GM18499 (cell line): ENCODE measurements around the gene RPA1.
"Not testable (repeated sequence)": the region's sequence is repeated elsewhere in the genome, so short reads cannot be mapped to it uniquely, and the experiment has no call there.

ENCODE experiments used
- ATAC-seq: cut with Tn5 transposase; IDR thresholded peaks from one replicate; pipeline ENCODE4 v1.9.1; 2021; ENCODE audit warnings: moderate number of reproducible peaks; ENCODE audit not compliant: insufficient read depth, unreplicated experiment

Gene RPA1

GRCh38 chr17:1872976-1873375 lies 43.2 kb downstream of the RPA1 start:
- no peak for ATAC-seq

DNA sequence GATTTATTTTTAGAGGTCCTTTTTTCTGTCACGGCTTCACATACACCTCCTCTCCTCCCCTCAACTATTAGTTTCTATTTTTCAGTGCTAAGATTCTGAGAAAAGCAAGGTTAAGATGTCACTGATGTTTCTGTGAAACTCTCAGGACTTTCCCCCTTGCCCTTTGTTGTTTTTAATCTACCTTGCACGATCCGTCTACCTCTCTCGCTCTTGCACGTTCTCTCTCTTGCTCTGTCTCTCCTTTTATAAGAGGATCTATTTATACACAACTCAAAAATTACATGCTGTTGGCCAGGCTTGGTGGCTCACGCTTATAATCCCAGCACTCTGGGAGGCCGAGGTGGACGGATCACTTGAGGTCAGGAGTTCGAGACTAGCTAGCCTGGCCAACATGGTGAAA lies 43.6 kb downstream of the RPA1 start:
- ATAC-seq, result no peak

- no peak for ATAC-seq
Observed at GRCh38 chr17:1875597-1875996, 45.8 kb downstream of the RPA1 start.

DNA sequence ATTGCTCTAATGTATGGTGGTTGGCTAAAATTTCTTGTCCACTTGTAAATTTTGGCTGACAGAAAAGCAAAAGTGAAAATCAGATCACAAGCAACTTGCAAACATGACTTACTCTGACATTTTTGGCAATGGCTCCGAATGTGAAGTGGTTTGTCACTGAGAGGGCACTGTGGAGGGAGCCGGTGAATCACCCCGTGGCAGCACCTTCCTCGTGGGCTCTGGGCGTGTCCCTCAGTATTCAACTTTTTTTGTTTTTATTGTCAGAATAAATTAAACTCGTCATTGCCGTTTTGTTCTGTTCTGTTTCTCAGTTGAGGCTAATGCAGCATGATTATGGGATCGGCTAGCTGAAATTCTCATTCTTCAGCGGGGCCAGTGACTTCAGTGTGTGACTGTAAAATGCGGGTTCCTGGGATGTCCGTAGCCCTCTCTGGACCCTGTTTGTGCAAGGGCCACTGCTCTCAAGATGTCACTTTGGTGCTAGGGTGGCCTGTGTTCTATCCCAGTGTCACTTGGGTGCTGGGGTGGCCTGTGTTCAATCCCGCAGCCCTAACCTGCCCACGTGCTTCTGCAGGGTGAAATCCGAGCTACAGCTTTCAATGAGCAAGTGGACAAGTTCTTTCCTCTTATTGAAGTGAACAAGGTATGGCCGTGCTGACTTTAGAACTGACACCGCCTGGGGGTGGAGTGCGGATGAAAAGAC lies 48.8 kb downstream of the RPA1 start:
- no peak for ATAC-seq

DNA sequence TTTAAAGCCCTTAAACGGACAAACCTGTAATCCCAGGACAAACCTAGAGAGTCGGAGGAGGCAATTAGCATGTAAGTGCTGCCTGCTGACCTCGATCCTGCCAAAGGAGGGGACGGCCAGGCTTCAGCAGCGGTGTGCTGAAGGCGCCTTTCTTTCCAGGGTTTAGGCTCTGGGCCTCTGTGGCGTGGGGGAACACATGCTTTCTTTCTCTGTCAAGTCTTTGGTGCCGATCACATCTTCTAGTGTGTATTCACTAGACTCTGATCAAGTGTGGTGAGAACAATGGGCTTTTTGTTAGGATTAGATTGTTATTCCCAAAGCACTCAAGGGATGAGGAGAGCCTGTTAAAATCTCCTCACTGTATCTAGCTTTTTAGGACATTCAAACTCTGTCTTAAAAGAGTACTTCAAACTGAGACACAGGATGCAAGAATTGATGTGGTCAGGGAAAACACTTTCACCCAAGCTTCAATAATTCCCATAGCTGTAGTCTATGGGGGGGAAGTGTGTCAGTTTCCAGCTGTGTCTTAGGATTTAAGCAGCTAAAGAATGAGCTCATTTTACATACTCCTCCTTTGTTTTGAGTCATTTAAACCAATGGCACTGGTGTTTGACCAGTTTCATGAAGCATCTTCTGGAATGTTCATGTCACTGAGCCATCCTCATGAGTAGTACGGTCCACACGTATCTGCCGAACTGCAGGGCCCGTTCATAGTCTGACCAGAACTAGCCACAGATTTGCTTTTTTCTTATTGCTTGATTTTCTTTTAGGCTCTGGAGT lies 51.2 kb downstream of the RPA1 start:
- ATAC-seq, result no peak

DNA sequence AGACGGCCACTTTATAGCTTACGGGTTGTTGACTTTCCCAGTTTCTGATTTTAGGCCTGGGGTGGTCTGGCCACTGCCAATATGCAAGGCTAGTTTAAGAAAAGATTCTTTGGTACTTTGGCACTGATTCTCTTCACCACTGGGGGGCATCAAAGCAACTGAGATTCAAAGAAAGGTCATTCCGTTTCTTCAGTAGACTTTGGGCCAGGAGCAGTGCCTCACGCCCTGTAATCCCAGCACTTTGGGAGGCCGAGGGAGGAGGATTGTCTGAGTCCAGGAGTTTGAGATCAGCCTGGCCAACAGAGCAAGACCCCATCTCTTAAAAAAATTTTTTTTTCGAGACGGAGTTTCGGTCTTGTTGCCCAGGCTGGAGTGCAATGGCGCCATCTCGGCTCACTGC lies 53.0 kb downstream of the RPA1 start:
- ATAC-seq, result no peak

- no peak for ATAC-seq
Observed at GRCh38 chr17:1883536-1883935, 53.7 kb downstream of the RPA1 start.

GRCh38 chr17:1888741-1889140 lies 58.9 kb downstream of the RPA1 start:
- no peak for ATAC-seq

GRCh38 chr17:1890758-1891450 lies 61.1 kb downstream of the RPA1 start:
- no peak for ATAC-seq

DNA sequence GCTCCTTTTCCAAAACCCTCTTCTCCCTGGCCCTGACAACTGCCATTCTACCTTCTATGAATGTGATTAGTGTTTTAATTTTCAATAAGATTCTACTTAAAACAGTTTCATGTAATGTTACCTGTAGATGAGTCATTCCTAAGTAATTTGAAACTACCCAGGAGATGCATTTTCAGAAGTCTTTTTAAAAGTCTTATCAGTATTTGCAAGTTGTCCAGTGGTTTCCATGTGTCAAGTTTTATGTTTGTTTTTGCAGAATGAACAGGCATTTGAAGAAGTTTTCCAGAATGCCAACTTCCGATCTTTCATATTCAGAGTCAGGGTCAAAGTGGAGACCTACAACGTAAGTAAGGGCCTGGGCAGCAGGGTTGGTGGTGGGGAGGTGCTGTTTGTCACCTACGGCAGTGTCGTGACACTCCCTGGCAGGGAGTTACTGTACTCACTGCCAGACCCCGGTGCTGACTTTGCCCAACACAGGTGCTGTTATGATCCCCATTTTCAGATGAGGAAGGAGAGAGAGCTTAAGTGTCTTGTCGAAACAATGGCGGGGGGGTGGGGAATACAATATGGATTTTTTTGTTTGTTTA lies 65.0 kb downstream of the RPA1 start:
- no peak for ATAC-seq

- ATAC-seq, result not testable (repeated sequence)
Observed at GRCh38 chr17:1895479-1895878, 65.7 kb downstream of the RPA1 start.

- no peak for ATAC-seq
Observed at GRCh38 chr17:1896243-1897104, 66.7 kb downstream of the RPA1 start.

DNA sequence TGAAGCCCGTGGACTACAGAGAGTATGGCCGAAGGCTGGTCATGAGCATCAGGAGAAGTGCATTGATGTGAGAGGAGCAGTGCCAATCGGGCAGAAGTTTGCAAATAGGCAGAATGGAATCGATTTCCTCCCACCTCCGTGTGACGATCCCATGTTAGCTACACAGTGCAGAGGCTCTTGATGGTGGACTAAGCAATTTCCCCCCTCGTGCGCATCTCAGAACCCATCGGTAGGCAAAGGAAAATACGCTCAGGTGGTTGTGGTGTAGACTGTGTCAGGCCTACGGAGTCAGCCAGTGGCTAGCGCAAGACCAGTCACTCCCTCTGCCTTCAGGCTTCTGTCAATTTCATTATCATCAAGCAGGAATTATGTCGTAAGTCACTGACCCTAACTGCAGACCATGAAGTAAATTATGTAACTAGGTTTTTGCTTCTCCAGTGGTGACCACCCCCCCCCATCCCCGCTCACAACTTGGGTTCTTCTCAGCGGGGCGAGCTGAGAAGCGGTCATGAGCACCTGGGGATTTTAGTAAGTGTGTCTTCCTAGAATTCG lies 67.4 kb downstream of the RPA1 start:
- no peak for ATAC-seq

- ATAC-seq, result no peak
Observed at GRCh38 chr17:1898332-1898731, 68.5 kb downstream of the RPA1 start.

DNA sequence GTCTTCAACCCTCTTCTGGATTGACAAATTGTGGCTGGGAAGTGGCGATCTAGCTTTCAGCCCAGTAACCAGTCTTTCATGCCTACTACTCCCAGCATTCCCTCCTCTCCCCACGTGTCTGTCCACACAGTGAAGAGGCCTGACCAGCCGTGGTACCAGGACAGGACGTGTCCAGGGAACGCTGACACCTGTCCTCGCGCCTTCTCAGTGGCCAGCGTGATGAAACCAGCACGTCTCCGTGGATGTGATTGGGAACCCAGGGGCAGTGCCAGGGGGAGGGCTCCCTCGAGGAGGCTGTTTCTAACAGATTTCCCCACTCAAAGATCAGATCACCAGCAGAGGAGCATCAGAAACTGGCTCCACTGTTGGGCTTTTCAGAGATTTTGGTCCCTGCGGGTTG lies 69.1 kb downstream of the RPA1 start:
- ATAC-seq, result no peak

DNA sequence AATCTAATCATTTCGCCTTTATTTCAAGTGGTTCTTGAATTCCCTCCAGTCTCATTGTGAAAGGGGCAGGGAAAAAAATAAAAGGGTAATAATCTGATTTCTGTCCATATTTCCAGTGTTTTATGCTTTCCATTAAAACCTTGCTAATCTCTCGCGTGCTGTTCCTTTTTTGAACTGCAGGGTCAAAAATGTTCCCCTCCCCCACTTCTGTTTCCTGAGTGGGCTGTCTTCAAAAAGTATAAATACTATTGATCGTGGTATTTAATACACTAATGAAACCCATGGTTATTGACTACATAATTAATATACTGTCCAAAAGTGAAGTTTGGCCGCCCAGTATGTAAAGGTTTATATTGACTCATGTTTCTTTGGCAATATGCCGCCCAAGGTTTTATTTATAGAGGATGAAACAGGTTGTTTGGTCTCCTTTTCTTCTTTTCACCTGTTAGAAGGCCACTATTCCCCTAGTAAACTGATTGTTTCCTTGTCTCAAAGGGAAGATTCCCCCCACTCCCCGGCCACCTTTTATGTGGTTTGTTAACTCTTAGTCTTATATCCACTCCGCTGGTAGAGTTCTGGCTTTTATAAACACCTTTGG lies 69.7 kb downstream of the RPA1 start:
- no peak for ATAC-seq

GRCh38 chr17:1904273-1905182 lies 74.7 kb downstream of the RPA1 start:
- no peak for ATAC-seq

DNA sequence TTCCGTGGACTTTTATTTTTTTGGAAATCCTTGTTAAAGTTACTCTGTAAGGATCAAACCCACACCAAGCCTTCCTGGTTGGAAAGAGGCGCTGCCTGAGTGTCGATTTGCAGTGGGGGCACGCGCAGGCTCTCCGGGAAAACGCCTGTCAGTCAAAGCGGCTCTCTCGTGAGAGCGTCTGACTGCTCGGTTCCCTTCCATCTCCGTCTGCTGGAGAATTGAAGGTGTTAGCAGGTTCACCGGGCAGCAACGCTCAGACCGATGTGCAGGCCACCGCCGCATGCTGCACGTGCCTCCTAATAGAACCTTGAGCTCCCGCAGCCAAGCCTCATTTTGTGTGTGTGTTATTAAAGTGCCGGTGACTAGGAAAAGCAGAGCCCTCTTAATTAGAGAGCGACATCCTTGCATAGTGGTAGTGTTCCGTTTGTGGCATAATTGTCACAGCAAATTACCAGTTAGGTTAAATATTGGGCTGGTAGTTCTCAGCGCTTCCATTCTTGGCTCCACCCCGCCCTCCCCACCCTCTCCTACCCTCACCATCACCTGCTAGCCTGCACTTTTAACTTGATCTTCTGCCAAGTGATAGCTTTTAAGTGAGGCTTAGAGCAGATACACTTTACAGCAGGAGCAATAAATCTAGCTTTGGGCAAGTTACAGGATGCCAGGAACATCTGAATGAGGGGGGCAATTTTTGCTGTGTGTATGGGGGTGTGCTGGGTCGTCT lies 75.5 kb downstream of the RPA1 start:
- no peak for ATAC-seq
